ENCODE measurements around the gene MTG1. TPM values are rescaled to one million over a fixed set of nuclear protein-coding genes. Genes with fewer than 3 reads are reported as not detected.

The MTG1 gene
- total and polyA plus RNA-seq, 3 experiments from 2014 or later: 38.5 to 54.6 (median 53.9) TPM

- Mint-ChIP-seq H3K9me3 (no peaks in the 10 kb centered on the region), H3K4me1 (peaks cover 0 to 2% (median 0%) of the 10 kb centered on the region in 3 donors), H3K27me3 (no peaks in the 10 kb centered on the region), H3K36me3 (peaks cover 0 to 6% (median 3%) of the 10 kb centered on the region in 3 donors), H3K4me3 (peak overlapping the region in 1 of 7 donors; percentile 12), H3K27ac (peak overlapping the region in 1 of 8 donors; percentile 34)
- Histone ChIP-seq H3K27me3 (ENCODE audit: insufficient read depth, low read length, poor library complexity, severe bottlenecking) (no peaks in the 10 kb centered on the region), H3K4me3 (ENCODE audit: low read length) (no peak overlapping the region), H3K9me3 (ENCODE audit: low read length) (no peaks in the 10 kb centered on the region), H3K27ac (ENCODE audit: low read depth, low read length) (no peak overlapping the region), H3K4me1 (ENCODE audit: insufficient read depth, low read length) (no peaks in the 10 kb centered on the region), H3K36me3 (ENCODE audit: insufficient read depth, low read length) (no peaks in the 10 kb centered on the region)
- ChIA-PET CTCF (no interaction called here), POLR2A (no interaction called here)
- no peak for DNase-seq
Observed at GRCh38 chr10:133461841-133462240, 67.9 kb downstream of the MTG1 start.

GRCh38 chr10:133462512-133463305 lies 68.8 kb downstream of the MTG1 start:
- Histone ChIP-seq H3K4me1 (ENCODE audit: insufficient read depth, low read length) (no peaks in the 10 kb centered on the region), H3K4me3 (ENCODE audit: low read length) (no peak overlapping the region), H3K36me3 (ENCODE audit: insufficient read depth, low read length) (no peaks in the 10 kb centered on the region), H3K27ac (ENCODE audit: low read depth, low read length) (no peak overlapping the region), H3K9me3 (ENCODE audit: low read length) (no peaks in the 10 kb centered on the region), H3K27me3 (ENCODE audit: insufficient read depth, low read length, poor library complexity, severe bottlenecking) (no peaks in the 10 kb centered on the region)
- peak overlapping the region in 2 of 8 donors; percentile 40 to 55 for H3K27ac Mint-ChIP-seq
- peaks cover 4 to 8% (median 5%) of the 10 kb centered on the region in 3 donors for H3K36me3 Mint-ChIP-seq
- CTCF ChIA-PET: no interaction called here
- peaks cover 0 to 2% (median 0%) of the 10 kb centered on the region in 3 donors for H3K4me1 Mint-ChIP-seq
- H3K4me3 Mint-ChIP-seq: no peak overlapping the region
- H3K27me3 Mint-ChIP-seq: no peaks in the 10 kb centered on the region
- H3K9me3 Mint-ChIP-seq: no peaks in the 10 kb centered on the region
- POLR2A ChIA-PET: no interaction called here
- no peak for DNase-seq

GRCh38 chr10:133464582-133465031 lies 70.7 kb downstream of the MTG1 start:
- Histone ChIP-seq H3K4me3 (ENCODE audit: low read length) (no peak overlapping the region), H3K27ac (ENCODE audit: low read depth, low read length) (no peak overlapping the region), H3K27me3 (ENCODE audit: insufficient read depth, low read length, poor library complexity, severe bottlenecking) (no peaks in the 10 kb centered on the region), H3K4me1 (ENCODE audit: insufficient read depth, low read length) (no peaks in the 10 kb centered on the region), H3K9me3 (ENCODE audit: low read length) (no peaks in the 10 kb centered on the region), H3K36me3 (ENCODE audit: insufficient read depth, low read length) (no peaks in the 10 kb centered on the region)
- Mint-ChIP-seq H3K36me3 (peaks cover 9 to 22% (median 10%) of the 10 kb centered on the region in 3 donors), H3K27ac (no peak overlapping the region), H3K4me3 (no peak overlapping the region), H3K9me3 (peaks cover 0 to 4% (median 0%) of the 10 kb centered on the region in 5 donors), H3K27me3 (no peaks in the 10 kb centered on the region), H3K4me1 (peaks cover 0 to 2% (median 0%) of the 10 kb centered on the region in 3 donors)
- ChIA-PET POLR2A (no interaction called here), CTCF (no interaction called here)
- no peak for DNase-seq

GRCh38 chr10:133465191-133465949 lies 71.4 kb downstream of the MTG1 start:
- H3K4me3 Mint-ChIP-seq: no peak overlapping the region
- Histone ChIP-seq H3K27ac (ENCODE audit: low read depth, low read length) (no peak overlapping the region), H3K36me3 (ENCODE audit: insufficient read depth, low read length) (no peaks in the 10 kb centered on the region), H3K4me3 (ENCODE audit: low read length) (no peak overlapping the region), H3K4me1 (ENCODE audit: insufficient read depth, low read length) (no peaks in the 10 kb centered on the region), H3K27me3 (ENCODE audit: insufficient read depth, low read length, poor library complexity, severe bottlenecking) (no peaks in the 10 kb centered on the region), H3K9me3 (ENCODE audit: low read length) (no peaks in the 10 kb centered on the region)
- POLR2A ChIA-PET: no interaction called here
- peaks cover 0 to 6% (median 0%) of the 10 kb centered on the region in 5 donors for H3K9me3 Mint-ChIP-seq
- H3K36me3 Mint-ChIP-seq: peaks cover 9 to 27% (median 10%) of the 10 kb centered on the region in 3 donors
- CTCF ChIA-PET: no interaction called here
- DNase-seq: no peak
- no peaks in the 10 kb centered on the region for H3K27me3 Mint-ChIP-seq
- no peak overlapping the region for H3K27ac Mint-ChIP-seq
- peaks cover 0 to 2% (median 0%) of the 10 kb centered on the region in 3 donors for H3K4me1 Mint-ChIP-seq

DNA sequence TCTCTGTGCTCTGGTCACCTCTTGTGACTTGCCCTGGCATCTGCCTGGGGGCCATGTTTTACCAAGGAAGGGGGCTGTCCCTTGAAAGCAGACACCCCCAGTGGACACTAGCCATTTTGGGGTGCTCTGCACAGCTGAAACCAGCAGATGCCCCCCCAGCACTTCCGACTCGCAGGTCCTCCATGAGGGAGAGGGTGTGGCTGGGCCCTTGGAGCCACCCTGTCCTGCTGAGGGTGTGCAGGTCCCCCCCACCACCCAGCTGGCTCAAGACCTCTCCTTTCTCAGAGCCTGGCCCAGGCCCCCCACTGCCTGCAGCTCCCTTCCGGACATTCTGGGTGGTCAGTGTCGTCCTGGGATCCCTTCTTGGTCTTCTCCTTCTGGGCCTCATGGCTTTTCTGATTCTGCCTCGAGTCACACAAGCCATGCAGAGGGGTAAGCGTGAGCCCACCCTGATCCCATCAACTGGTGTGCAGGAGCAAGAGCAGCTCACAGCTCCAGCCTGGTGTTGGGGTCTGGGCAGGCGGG lies 72.1 kb downstream of the MTG1 start:
- Histone ChIP-seq H3K36me3 (ENCODE audit: insufficient read depth, low read length) (no peaks in the 10 kb centered on the region), H3K9me3 (ENCODE audit: low read length) (no peaks in the 10 kb centered on the region), H3K27ac (ENCODE audit: low read depth, low read length) (no peak overlapping the region), H3K4me1 (ENCODE audit: insufficient read depth, low read length) (no peaks in the 10 kb centered on the region), H3K4me3 (ENCODE audit: low read length) (no peak overlapping the region), H3K27me3 (ENCODE audit: insufficient read depth, low read length, poor library complexity, severe bottlenecking) (no peaks in the 10 kb centered on the region)
- peaks cover 9 to 27% (median 10%) of the 10 kb centered on the region in 3 donors for H3K36me3 Mint-ChIP-seq
- no peaks in the 10 kb centered on the region for H3K27me3 Mint-ChIP-seq
- DNase-seq: no peak
- no peak overlapping the region for H3K4me3 Mint-ChIP-seq
- H3K9me3 Mint-ChIP-seq: peaks cover 0 to 6% (median 0%) of the 10 kb centered on the region in 5 donors
- ChIA-PET POLR2A (no interaction called here), CTCF (no interaction called here)
- H3K4me1 Mint-ChIP-seq: peaks cover 0 to 2% (median 0%) of the 10 kb centered on the region in 3 donors
- H3K27ac Mint-ChIP-seq: peak overlapping the region in 2 of 8 donors; percentile 14 to 67

- no peaks in the 10 kb centered on the region for H3K4me1 ChIP-seq (ENCODE audit: insufficient read depth, low read length)
Observed at GRCh38 chr10:133466683-133467275, 72.8 kb downstream of the MTG1 start.

GRCh38 chr10:133467286-133467911 lies 73.4 kb downstream of the MTG1 start:
- no peaks in the 10 kb centered on the region for H3K27me3 ChIP-seq (ENCODE audit: insufficient read depth, low read length, poor library complexity, severe bottlenecking)
- no peak overlapping the region for H3K4me3 ChIP-seq (ENCODE audit: low read length)
- CTCF ChIA-PET: no interaction called here
- peaks cover 0 to 2% (median 0%) of the 10 kb centered on the region in 3 donors for H3K4me1 Mint-ChIP-seq
- peak overlapping the region in 3 of 8 donors; percentile 52 to 81 (median 66) for H3K27ac Mint-ChIP-seq
- H3K36me3 ChIP-seq (ENCODE audit: insufficient read depth, low read length): no peaks in the 10 kb centered on the region
- POLR2A ChIA-PET: no interaction called here
- H3K9me3 Mint-ChIP-seq: peaks cover 0 to 6% (median 0%) of the 10 kb centered on the region in 5 donors
- no peak overlapping the region for H3K27ac ChIP-seq (ENCODE audit: low read depth, low read length)
- H3K4me3 Mint-ChIP-seq: no peak overlapping the region
- no peak for DNase-seq
- H3K4me1 ChIP-seq (ENCODE audit: insufficient read depth, low read length): no peaks in the 10 kb centered on the region
- H3K9me3 ChIP-seq (ENCODE audit: low read length): no peaks in the 10 kb centered on the region
- H3K27me3 Mint-ChIP-seq: no peaks in the 10 kb centered on the region
- peaks cover 7 to 21% (median 10%) of the 10 kb centered on the region in 3 donors for H3K36me3 Mint-ChIP-seq

More at GRCh38 chr10:133466683-133467275, 72.8 kb downstream of the MTG1 start:
- Mint-ChIP-seq H3K9me3 (peaks cover 0 to 6% (median 0%) of the 10 kb centered on the region in 5 donors), H3K4me3 (no peak overlapping the region), H3K4me1 (peaks cover 0 to 2% (median 0%) of the 10 kb centered on the region in 3 donors), H3K36me3 (peaks cover 7 to 21% (median 10%) of the 10 kb centered on the region in 3 donors), H3K27ac (peak overlapping the region in 3 of 8 donors; percentile 65 to 67 (median 66)), H3K27me3 (no peaks in the 10 kb centered on the region)
- CTCF ChIA-PET: no interaction called here
- Histone ChIP-seq H3K27me3 (ENCODE audit: insufficient read depth, low read length, poor library complexity, severe bottlenecking) (no peaks in the 10 kb centered on the region), H3K9me3 (ENCODE audit: low read length) (no peaks in the 10 kb centered on the region), H3K36me3 (ENCODE audit: insufficient read depth, low read length) (no peaks in the 10 kb centered on the region), H3K4me3 (ENCODE audit: low read length) (no peak overlapping the region), H3K27ac (ENCODE audit: low read depth, low read length) (no peak overlapping the region)
- DNase-seq: no peak
- POLR2A ChIA-PET: no interaction called here
